GM19438 (cell line): Measurements from ENCODE around the gene MSI2.

Experiments used
- ATAC-seq: cut with Tn5 transposase; IDR thresholded peaks from one replicate; pipeline ENCODE4 v1.9.1; 2021; ENCODE audit warnings: low read depth; ENCODE audit not compliant: unreplicated experiment

MSI2 gene

DNA sequence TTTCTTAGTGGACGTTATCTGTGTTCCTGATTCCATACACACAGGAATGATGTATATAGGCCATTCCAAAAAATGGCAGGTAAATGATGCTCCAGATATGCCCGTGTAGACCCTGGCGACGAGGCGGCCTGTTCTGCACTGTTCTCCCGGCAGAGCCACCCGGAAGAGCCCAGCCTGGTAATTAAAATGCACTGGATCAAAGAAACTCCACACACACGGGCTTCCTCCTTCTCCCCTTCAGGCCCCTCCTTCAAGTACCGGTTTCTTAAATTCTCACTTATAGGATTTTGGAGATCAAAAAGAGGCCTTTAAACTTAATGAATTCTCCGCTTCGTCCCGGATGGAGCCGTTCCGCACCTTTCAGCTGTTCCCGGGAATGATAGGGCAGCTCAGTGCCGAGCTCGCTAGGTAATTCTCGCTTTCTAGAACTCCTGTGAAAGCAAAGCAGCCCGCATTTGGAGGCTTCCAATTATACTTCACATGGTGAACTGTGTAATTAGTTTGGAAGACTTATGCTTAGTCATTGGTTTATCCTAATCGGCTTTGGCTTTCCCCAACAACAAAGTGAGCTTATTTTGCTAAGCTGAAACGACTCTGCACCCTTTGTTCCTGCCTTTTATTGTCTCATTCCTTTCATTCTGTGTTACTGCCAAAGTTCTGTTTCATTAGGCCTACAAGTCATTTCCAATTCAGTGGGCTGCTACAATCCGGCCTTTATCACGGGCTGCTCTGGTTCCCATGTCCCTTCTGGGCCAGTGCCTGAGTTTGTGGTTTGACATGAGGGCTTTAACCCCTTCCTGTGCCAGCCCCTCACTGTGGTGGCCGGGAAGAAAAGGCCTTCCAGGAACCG is 150.0 kb downstream of the MSI2 start:
- ATAC-seq: no peak

GRCh38 chr17:57406981-57407286 is 150.6 kb downstream of the MSI2 start:
- no peak for ATAC-seq

GRCh38 chr17:57407287-57408070 is 151.2 kb downstream of the MSI2 start:
- no peak for ATAC-seq

GRCh38 chr17:57408071-57408811 is 151.9 kb downstream of the MSI2 start:
- ATAC-seq: no peak

- ATAC-seq: no peak
Measured at GRCh38 chr17:57410169-57410568, 153.8 kb downstream of the MSI2 start.

- ATAC-seq: no peak
Measured at GRCh38 chr17:57412520-57413096, 156.3 kb downstream of the MSI2 start.

DNA sequence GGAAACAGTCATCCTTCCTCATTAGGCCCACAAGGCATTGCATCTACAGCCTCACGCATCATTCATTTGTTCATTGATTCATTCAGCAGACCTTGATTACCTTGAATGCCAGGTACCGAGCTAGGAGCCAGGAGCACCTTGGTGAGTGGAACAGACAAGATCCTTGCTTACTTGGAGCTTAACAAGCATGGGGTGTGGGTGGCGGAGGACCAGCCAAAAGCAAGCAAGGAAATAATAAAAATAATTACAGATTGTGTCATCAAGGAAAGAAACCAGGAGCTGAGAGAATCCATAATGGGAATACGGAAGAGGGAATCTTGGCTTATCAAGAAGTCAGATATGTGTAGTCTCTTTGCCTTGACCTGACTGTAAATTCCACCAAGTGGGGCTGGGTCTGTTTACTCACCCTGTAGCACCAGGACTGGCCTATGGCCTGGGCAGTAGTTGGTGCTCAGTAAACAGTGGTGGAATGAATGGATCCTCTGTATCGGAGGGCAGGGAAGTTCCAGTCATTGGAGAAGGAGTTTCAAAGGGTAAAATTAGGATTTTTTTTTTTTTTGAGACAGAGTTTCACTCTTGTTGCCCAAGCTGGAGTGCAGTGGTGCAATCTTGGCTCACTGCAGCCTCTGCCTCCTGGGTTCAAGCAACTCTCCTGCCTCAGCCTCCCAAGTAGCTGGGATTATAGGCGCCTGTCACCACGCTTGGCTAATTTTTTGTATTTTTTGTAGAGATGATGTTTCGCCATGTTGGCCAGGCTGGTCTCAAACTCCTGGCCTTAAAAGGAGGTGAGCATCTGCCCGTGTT is 157.7 kb downstream of the MSI2 start:
- no peak for ATAC-seq

GRCh38 chr17:57415751-57416207 is 159.5 kb downstream of the MSI2 start:
- no peak for ATAC-seq

GRCh38 chr17:57416369-57416768 is 160.0 kb downstream of the MSI2 start:
- no peak for ATAC-seq

GRCh38 chr17:57417956-57418355 is 161.6 kb downstream of the MSI2 start:
- ATAC-seq: no peak

- no peak for ATAC-seq
Measured at GRCh38 chr17:57418463-57419246, 162.3 kb downstream of the MSI2 start.

DNA sequence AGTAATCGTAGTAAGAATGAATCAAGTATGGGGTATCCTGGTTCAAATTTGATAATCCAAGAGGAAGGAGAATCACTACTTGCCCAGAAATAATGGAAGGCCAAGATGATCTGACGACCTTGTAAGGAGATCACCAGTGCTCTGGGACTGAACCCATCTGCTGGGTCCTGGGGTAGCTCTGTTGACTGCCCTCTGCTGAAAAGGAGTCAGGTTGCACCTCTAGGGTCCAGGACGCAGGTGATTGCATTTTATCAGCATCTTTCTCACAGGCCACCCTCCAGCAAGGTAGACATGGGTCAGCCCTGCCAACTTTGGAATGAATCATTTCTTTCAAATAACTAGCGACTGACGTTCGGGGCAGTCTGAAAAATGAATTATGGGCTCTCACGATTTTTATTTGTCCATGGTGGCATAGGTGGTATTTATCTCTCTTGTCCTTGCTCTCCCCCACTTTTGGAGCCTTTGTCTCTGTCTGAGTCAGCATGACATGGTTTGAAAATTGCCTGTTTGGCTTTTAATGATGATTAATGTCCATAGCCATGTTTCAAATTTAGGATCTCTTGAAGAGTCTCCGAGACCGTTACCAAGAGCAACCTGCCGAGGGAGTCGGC is 163.7 kb downstream of the MSI2 start:
- no peak for ATAC-seq

- ATAC-seq: no peak
Measured at GRCh38 chr17:57420734-57421717, 164.7 kb downstream of the MSI2 start.

- peak; percentile 56 for ATAC-seq
Measured at GRCh38 chr17:57422574-57423164, 166.3 kb downstream of the MSI2 start.

GRCh38 chr17:57423541-57423940 is 167.2 kb downstream of the MSI2 start:
- no peak for ATAC-seq

DNA sequence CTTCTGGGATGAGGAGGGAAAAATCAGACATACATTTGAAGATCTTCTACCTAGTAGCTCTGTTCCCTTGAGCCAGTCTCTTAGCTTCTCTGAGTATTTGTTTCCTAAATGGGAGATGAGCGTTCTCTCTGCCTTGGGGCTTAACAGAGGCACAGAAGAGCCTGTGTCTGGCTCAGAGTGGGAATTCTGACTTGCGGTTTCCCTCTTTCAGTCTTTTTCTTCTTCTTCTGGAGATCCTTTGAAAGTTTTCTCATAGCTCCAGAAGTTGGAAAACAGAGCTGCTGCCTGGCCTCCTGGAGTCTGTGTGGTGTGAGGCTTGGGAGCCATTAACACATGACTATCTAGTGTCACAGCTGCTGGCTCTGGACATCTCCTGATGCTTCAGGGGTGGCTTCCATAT is 167.9 kb downstream of the MSI2 start:
- ATAC-seq: no peak

DNA sequence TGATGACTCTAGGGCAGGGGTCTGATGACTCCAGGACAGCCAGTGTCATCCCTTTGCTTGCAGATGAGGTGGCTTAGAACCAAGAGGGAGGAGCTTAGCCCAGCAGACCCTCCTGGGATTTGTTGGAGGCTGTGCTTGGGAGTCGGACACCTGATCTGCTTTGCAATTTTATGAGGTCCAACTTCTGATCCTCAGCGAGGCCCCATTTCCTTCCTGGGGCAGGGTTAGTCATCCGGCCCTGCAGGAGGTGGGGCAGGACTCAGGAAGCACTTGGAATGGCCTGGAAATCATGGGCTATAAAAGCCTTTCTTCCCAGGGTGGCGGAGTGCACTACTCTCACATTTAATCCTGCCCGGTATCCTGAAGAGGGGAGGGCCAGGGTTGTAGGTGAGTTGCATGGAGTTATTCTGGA is 168.5 kb downstream of the MSI2 start:
- ATAC-seq: no peak
